LNCAP (cell line): ENCODE data around the gene FHOD1.

ENCODE experiments used
- CTCF ChIP-seq: fragments of 450-650 bp; IDR thresholded peaks from 2 replicates; pipeline ENCODE4 v1.5.1; 2017; ENCODE audit warnings: mild to moderate bottlenecking

Gene FHOD1

GRCh38 chr16:67279296-67280089 is 32.2 kb upstream of the FHOD1 start, which contains the start of gene PLEKHG4:
TSS of gene PLEKHG4 (plus strand) at chr16:67279532. CDS start at chr16:67280045, 513 bp downstream.
- TF ChIP-seq CTCF: peak; percentile 80

- peak; percentile 46 for TF ChIP-seq CTCF
These were observed 31.6 kb upstream of the FHOD1 start for GRCh38 chr16:67278773-67279295.

- TF ChIP-seq CTCF: no peak
These were observed 30.9 kb upstream of the FHOD1 start for GRCh38 chr16:67277999-67278772.

- no peak for TF ChIP-seq CTCF
These were observed 30.2 kb upstream of the FHOD1 start for GRCh38 chr16:67277294-67277998.

GRCh38 chr16:67275321-67275720 is 28.0 kb upstream of the FHOD1 start:
- TF ChIP-seq CTCF: no peak

GRCh38 chr16:67271446-67271845 is 24.2 kb upstream of the FHOD1 start:
- TF ChIP-seq CTCF: no peak

GRCh38 chr16:67270931-67271338 is 23.7 kb upstream of the FHOD1 start:
- no peak for TF ChIP-seq CTCF
